Stimulated activated CD8-positive, alpha-beta memory T cell treated with anti-CD3 and anti-CD28 coated beads, Interleukin-15, amount 100 ng/mL, for 48 hours (primary cell): ENCODE measurements around the gene PCDH9.

Experiments used
- DNase-seq, 2 donors: peaks; one replicate each; pipeline ENCODE4 v3.0.0-alpha.2; 2020; ENCODE audit warnings: low read depth in 2 of 2

Gene PCDH9

DNA sequence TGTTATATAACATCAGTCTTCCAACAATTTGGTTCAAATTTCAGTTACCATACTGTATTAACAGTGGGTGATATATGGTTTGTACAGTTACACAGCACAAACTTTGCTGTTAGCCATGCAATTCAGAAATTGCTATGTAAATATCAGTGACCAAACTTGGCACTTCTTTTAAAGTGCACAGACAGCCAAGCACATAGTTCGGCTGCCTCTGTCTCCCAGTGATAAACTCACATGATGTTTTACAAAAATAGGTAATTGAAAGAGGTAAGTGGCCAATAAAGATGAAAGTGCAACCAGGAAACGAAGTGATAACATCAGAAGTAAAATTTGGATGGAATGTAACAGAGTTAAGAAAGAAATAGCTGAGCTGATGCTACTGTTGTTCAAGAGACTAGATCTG is 143.9 kb downstream of the PCDH9 start:
- DNase-seq, result no peak

GRCh38 chr13:67084066-67084465 is 146.1 kb downstream of the PCDH9 start:
- DNase-seq, result no peak

- DNase-seq, result no peak
These were observed 146.6 kb downstream of the PCDH9 start for GRCh38 chr13:67083519-67083918.

GRCh38 chr13:67080351-67080750 is 149.8 kb downstream of the PCDH9 start:
- no peak for DNase-seq

DNA sequence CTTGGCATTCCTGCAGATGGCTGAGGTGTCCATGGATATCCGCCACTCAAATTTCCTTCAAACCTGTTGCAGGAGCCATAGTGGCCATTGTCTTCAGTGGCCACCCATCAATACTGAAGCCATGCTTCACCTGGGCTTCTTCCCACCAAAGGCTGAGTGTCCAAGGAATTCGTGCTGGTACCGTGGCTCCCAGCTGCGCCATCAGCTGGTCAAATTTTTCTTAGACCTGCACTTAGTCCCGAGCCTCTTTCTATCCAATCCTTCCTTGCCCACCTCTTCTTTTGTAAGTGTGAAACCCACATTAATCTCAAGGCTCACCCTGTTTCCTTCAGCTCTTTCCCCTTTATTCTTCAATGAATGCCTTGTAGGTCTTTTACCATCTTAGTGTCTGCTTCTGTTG is 152.1 kb downstream of the PCDH9 start:
- DNase-seq, result no peak

GRCh38 chr13:67077132-67077531 is 153.0 kb downstream of the PCDH9 start:
- no peak for DNase-seq

GRCh38 chr13:67076378-67076777 is 153.8 kb downstream of the PCDH9 start:
- DNase-seq, result no peak

DNA sequence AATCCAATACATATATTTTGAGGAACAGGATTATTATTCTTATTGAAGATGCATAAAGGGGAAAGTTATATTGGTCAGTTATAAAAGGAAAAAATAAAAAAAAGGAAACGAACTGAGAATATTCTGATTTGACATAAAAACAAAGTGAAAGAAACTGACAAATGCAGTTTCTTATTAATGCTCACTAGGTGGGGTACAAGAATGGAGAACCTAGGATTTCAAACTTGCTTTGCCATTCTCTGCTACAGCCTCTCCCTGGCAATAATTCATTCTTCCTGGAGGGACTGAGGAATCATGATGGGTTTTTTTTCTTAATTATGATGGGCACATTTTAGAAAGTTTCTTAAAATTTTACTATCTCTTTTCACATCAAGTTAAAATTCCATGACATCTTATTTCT is 154.9 kb downstream of the PCDH9 start:
- no peak for DNase-seq

GRCh38 chr13:67071918-67072598 is 158.1 kb downstream of the PCDH9 start:
- no peak for DNase-seq

GRCh38 chr13:67070306-67070705 is 159.8 kb downstream of the PCDH9 start:
- no peak for DNase-seq

DNA sequence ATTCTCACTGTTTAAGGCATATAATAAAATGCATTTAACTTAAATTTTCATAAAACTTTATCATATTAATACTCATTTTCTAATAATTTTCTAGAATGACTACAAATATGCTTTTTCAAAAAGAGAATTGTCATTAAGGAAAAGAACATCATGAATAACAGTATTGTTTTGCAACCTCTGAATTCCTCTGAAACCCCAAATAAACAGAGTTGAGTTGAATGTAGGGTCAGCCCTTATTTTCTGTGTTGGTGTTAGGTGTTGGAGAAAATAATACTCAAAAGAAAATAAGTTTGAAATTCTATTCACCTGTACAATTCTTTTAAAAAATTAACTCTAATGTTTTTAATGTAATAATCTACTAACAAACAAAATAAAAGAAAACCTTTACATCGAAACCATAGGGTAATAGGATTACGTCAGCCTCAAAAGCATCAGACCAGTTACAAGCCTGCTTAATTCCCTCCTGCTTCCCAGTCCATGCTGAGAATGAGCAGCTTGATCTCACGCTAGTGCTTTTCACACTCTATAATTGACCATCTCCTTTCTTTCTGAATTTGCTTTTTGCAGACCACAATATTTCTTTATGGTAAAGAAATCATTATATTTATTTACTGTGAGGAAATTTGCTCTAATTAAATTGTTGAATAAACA is 160.9 kb downstream of the PCDH9 start:
- no peak for DNase-seq

DNA sequence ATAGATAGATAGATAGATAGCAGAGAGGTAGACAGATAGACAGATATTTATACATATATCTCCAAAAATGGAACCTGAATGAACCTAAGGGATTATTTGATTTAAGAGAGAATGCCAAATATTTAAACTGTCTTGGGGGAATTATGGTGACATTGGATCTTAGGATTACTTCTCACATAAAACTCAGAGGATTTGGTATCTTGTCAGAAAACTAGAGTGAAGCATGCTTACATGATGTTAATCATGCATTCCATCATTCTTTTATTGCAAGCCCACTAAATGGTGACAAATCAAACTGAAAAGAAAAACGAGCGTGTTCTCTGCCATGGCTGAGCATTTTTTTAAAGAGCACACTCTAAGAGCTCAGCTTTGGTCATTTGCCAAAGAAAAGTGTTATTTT is 165.2 kb downstream of the PCDH9 start:
- no peak for DNase-seq

GRCh38 chr13:67063036-67063435 is 167.1 kb downstream of the PCDH9 start:
- DNase-seq, result no peak

- no peak for DNase-seq
These were observed 168.0 kb downstream of the PCDH9 start for GRCh38 chr13:67062160-67062559.

DNA sequence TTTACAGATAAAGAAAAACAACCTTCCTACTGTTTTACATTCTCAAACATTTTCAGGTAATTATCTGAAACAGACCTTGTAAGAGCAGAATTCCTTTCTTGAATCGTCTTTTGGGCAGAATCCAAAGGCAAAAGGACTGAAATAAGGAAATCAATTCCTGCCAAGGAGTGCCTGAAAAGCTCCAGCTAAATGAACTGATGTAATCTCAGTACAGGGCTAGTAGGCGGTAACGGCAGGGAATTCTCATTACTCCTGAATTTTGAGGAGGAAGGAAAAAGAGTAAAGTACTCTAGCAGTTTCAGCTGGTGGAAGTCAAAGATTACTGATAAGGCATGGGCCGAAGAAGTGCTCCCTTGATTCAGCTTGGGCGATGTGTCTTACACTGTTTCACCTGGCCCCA is 168.4 kb downstream of the PCDH9 start:
- no peak for DNase-seq

GRCh38 chr13:67052550-67053490 is 177.3 kb downstream of the PCDH9 start:
- DNase-seq, result no peak

GRCh38 chr13:67049744-67050143 is 180.4 kb downstream of the PCDH9 start:
- DNase-seq, result no peak

- DNase-seq, result no peak
These were observed 181.3 kb downstream of the PCDH9 start for GRCh38 chr13:67048821-67049150.

GRCh38 chr13:67048084-67048820 is 181.9 kb downstream of the PCDH9 start:
- DNase-seq, result no peak

DNA sequence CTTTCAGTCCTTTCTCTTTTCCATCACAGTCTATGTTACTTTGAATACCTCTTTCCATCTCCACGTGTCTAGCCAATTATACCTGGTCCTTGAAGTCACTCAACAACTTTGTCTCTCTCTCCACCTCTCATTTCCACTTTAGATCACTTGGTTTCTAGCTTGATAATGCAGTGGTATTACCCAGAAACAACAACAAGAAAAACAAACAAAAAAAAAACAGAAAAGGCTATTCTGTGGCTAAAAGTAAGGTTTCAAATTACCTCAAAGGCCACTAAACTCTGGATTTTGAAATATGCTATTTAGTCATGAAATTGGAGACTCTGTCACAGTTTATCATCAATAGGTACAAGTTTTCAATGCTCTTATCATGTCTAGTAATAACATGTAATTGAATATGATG is 184.8 kb downstream of the PCDH9 start:
- no peak for DNase-seq

- no peak for DNase-seq
These were observed 186.2 kb downstream of the PCDH9 start for GRCh38 chr13:67043901-67044300.

- DNase-seq, result no peak
These were observed 187.6 kb downstream of the PCDH9 start for GRCh38 chr13:67042556-67042955.
